HG03159 (cell line): Measurements from ENCODE around the gene DIPK1C.

ENCODE experiments used
- ATAC-seq: cut with Tn5 transposase; IDR thresholded peaks from one replicate; pipeline ENCODE4 v1.9.1; 2021; ENCODE audit warnings: mild to moderate bottlenecking, moderate library complexity; ENCODE audit not compliant: unreplicated experiment

DIPK1C gene

GRCh38 chr18:74486119-74486849, 29.2 kb upstream of the DIPK1C start:
- no peak for ATAC-seq

- ATAC-seq = no peak
These were observed 25.6 kb upstream of the DIPK1C start for GRCh38 chr18:74482697-74483096.

GRCh38 chr18:74480149-74480651, 23.1 kb upstream of the DIPK1C start:
- no peak for ATAC-seq

DNA sequence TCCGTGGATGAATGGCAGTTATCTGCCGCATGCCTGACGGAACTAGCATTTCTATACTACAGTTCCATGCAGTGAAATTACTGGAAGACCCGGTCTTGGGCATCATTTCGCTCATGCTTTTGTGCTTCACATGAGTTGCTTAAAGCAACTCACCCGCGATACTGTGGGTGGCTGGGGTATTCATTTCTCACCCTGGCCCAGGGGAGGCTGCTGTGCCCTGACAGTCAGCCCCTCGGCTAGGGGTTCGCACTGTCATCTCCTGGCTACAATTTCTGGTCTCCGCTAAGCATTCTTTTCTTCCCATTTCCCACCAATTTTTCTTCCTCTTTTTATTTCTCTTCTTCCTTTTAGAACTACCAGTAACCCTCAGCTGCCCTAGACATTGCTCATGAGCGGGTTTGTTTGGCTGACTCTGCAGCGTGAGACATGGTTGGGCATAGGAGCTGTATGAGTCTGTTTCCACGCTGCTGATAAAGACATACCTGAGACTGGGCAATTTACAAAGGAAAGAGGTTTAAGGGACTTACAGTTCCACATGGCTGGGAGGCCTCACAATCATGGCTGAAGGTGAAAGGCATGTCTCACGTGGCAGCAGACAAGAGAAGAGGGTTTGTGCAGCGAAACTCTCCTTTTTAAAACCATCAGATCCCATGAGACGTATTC, 22.5 kb upstream of the DIPK1C start:
- ATAC-seq = no peak

- no peak for ATAC-seq
These were observed 21.8 kb upstream of the DIPK1C start for GRCh38 chr18:74478880-74479279.

DNA sequence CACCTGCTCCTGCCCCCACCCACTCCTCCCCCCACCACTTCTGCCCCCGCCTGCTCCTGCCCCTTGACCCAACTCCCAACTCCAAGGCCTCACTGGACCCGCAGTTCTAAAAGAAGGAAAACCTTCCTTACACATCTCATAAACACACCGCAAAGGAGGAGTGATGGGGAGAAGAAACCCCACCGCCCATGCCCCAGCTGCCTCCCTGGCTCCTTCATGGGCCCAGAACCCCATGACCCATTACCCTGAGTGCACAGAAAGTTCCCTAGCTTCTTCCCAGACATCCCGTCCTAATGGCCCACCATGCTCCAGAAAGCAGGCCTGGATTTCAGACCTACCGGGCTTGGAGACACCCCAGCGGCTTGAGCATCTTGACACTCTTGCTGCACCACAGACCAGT, 21.2 kb upstream of the DIPK1C start:
- ATAC-seq = no peak

- no peak for ATAC-seq
These were observed 20.7 kb upstream of the DIPK1C start for GRCh38 chr18:74477771-74478170.

- ATAC-seq = no peak
These were observed 19.0 kb upstream of the DIPK1C start for GRCh38 chr18:74476140-74476539.

GRCh38 chr18:74473976-74474640, 17.0 kb upstream of the DIPK1C start:
- no peak for ATAC-seq

DNA sequence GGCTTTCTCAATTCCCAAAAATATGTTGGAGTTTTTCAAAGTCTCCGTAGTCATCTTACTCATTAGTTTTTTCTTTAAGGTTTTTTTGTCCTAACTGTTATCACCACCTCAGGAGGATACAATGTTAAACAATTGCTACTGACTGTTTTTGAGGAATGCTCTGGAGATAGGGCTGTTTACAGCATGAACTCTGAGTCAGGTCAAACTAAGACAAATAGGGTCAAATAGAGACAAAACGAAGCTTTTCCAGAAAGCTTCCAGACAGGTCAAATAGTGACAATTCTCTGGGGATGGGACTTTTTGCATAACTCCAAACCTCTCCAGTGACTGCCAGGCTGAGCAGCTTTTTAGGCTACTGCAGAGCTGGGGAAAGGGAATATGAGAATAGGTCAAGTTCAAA, 15.2 kb upstream of the DIPK1C start:
- ATAC-seq = no peak

GRCh38 chr18:74468547-74469061, 11.5 kb upstream of the DIPK1C start:
- ATAC-seq = no peak

DNA sequence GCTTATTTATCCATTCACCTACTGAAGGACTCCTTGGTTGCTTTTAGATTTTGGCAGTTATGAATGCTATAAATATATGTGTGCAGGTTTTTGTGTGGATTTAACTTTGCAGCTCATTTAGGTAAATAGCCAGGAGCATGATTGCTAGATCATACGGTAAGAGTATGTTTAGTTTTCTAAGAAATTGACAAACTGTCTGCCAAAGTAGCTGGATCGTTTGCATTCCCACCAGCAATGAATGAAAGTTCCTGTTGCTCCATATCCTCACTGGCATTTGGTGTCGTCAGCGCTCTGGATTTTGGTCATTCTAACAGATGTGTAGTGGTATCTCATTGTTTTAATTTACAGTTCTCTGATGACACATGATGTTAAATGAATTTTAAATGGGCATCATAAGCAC, 8.7 kb upstream of the DIPK1C start:
- ATAC-seq = no peak

- no peak for ATAC-seq
These were observed 6.9 kb upstream of the DIPK1C start for GRCh38 chr18:74463983-74464382.

- no peak for ATAC-seq
These were observed 6.1 kb upstream of the DIPK1C start for GRCh38 chr18:74463254-74463653.

DNA sequence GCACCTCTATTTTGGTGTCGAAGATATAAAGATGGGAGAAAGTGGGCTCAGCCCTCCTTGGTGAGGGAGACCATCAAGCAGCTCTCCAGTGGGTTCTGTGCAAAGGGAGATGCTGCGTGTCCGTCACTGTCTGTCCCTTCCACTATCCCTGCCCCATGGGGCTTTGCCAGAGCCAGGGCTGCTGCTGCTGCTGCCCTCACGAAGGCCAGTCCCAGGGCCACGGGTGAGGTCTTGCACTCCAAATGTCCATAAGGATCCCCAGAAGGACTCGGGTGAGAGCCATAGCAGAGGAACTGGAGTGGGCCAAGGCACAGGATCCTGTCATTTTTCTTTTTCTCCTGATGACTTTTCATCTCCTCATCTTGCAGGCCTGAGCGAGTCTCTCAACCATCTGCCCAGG, 3.7 kb upstream of the DIPK1C start:
- no peak for ATAC-seq

GRCh38 chr18:74459889-74460288, 2.8 kb upstream of the DIPK1C start:
- ATAC-seq = no peak

- no peak for ATAC-seq
These were observed 765 bp upstream of the DIPK1C start for GRCh38 chr18:74457725-74458421.

- no peak for ATAC-seq
These were observed 612 bp downstream of the DIPK1C start for GRCh38 chr18:74456349-74457042.

GRCh38 chr18:74456017-74456348, 1.1 kb downstream of the DIPK1C start:
- no peak for ATAC-seq

DNA sequence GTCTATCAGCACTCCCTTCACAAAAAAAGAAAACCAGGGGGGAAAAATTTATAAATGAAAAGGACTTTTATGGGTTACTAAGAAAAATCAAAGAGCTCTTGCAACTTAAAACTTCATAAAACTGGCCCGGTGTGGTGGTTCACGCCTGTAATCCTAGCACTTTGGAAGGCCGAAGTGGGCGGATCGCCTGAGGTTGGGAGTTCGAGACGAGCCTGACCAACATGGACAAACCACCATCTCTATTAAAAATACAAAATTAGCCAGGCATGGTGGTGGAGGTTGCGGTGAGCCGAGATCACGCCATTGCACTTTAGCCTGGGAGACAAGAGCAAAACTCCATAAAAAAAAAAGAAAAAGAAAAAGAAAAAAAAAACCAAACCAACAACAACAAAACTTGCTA, 1.7 kb downstream of the DIPK1C start:
- ATAC-seq = no peak

DNA sequence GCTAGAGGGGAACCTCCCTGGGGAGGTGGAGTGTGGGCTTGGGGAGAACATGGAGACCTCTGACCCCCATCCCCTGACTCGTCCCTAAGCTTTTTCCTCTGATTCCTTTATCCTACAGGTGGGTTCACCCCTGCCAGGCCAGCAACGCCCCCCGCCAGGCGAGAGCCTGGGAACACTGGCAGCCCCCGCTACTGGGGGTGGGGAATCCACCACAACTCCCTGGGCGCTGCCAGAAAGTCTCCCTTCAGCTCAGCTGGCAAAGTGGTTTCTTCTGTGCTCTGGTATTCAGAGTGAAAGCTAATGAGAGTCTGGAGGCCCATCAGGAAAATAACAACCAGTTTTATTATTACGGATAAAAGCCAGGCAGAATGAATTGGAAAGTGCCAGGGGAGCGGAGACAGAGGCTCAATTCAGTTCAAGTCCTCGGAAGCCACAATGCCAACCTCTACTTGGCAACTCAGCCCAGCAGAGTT, 2.8 kb downstream of the DIPK1C start:
- ATAC-seq = no peak
